H1 (cell line): Measurements from ENCODE around the gene PSMB9. TPM values are rescaled to one million over a fixed set of nuclear protein-coding genes. Genes with fewer than 3 reads are reported as not detected.
A peak's percentile ranks its signal among the peaks of the same experiment; 100 is the strongest.

ENCODE experiments used
- CREB1 ChIP-seq: IDR thresholded peaks from 2 replicates; pipeline ENCODE4 v1.6.1; 2012; ENCODE audit warnings: inconsistent platforms
- EP300 ChIP-seq, 2 experiments: IDR thresholded peaks; 1 replicate in 1 of 2; 2 replicates in 1 of 2; pipeline ENCODE4 v1.6.1; 2011 to 2012; ENCODE audit warnings: low read depth in 2 of 2, low read length in 2 of 2, mild to moderate bottlenecking in 2 of 2, borderline replicate concordance in 1 of 2, inconsistent platforms in 1 of 2, moderate library complexity in 1 of 2
- HDAC2 ChIP-seq, 2 experiments: fragments of 300-600 bp in 1 of 2; sonication (generic) in 1 of 2; IDR thresholded peaks; 2 replicates each; pipeline ENCODE4 v1.6.1; 2011 to 2012; ENCODE audit warnings: low read depth in 2 of 2, low read length in 2 of 2, mild to moderate bottlenecking in 2 of 2, moderate library complexity in 2 of 2, borderline replicate concordance in 1 of 2, inconsistent platforms in 1 of 2
- POLR2A ChIP-seq, 2 experiments: IDR thresholded peaks; 1 replicate in 1 of 2; 2 replicates in 1 of 2; pipeline ENCODE4 v1.6.1; 2011; ENCODE audit warnings: low read depth in 2 of 2, low read length in 2 of 2, mild to moderate bottlenecking in 2 of 2; ENCODE audit errors: control extremely low read depth in 1 of 2
- polyA plus RNA-seq, 7 experiments: library from polyadenylated mRNA; depleted of rRNA in 3 of 7; stranded (reverse) in 5 of 7; unstranded in 2 of 7; fragments of >200 nt in 5 of 7; fragments of 200-250 nt in 2 of 7; gene quantifications; 1 replicate in 5 of 7; 2 replicates in 1 of 7; 4 replicates in 1 of 7; pipeline versions ENCODE4 v1.2.1 to v1.2.3, GENCODE V29; 2011 to 2013; ENCODE audit warnings: missing spikeins in 2 of 7, mixed read lengths in 2 of 7
- total RNA-seq: library from RNA; stranded (reverse); fragmentation: NEBNext Ultra II Directional; extraction: Animal tissue kit (Norgen Biotek cat#: 25700); gene quantifications from 2 replicates; pipeline ENCODE4 v1.2.1, GENCODE V29; 2021

The PSMB9 gene
- total and polyA plus RNA-seq, 2 of the 8 experiments (the other 6 are each of a cell fraction or from before 2014, with no cell fraction given), result 4.5 to 22.8 TPM

GRCh38 chr6:32894085-32895005 is 40.4 kb downstream of the PSMB9 start (continued):
- TF ChIP-seq EP300 (IDR thresholded peaks at IDR 0.05; ENCODE audit: borderline replicate concordance in 1 of 2, low read depth in 2 of 2, low read length in 2 of 2) (no peak), POLR2A (IDR thresholded peaks at IDR 0.05; ENCODE audit: control extremely low read depth in 1 of 2, low read depth in 2 of 2, low read length in 2 of 2) (peak in 1 of 2 experiments; percentile 69; a peak in 2 of 3 replicates), HDAC2 (IDR thresholded peaks at IDR 0.05; ENCODE audit: borderline replicate concordance in 1 of 2, low read depth in 2 of 2, low read length in 2 of 2) (0 out of 4 replicates have a peak, but pooled peaks of 1 of the 2 experiments have one; percentile 51), CREB1 (peak; percentile 54)
